Heart left ventricle (tissue), 16 donors: ENCODE data around the gene RAD50. TPM values are rescaled to one million over a fixed set of nuclear protein-coding genes. Genes with fewer than 3 reads are reported as not detected.
A peak's percentile ranks its signal among the peaks of the same experiment; 100 is the strongest.

Source experiments
- ATAC-seq, 4 donors: fragments of 200-7000 bp; cut with Tn5 transposase; one replicate each; pipeline ENCODE4 v1.9.1; 2020 to 2022; ENCODE audit warnings: moderate library complexity in 4 of 4, mild to moderate bottlenecking in 3 of 4, moderate number of reproducible peaks in 1 of 4
- DNase-seq, 5 donors: peaks; one replicate each; pipeline ENCODE4 v3.0.0-alpha.2; 2020
- H3K27ac ChIP-seq, 12 donors: fragments of 200-600 bp; sonication (generic) in 4 of 12; one replicate each; pipeline versions ENCODE4 v1.5.0 to v1.8.0; 2016 to 2022; ENCODE audit warnings: mild to moderate bottlenecking in 2 of 12
- H3K27me3 ChIP-seq, 9 donors: fragments of 200-600 bp; sonication (generic) in 2 of 9; one replicate each; pipeline versions ENCODE4 v1.5.1 to v1.8.0; 2016 to 2022; ENCODE audit warnings: mild to moderate bottlenecking in 3 of 9
- H3K36me3 ChIP-seq, 9 donors: fragments of 200-600 bp; sonication (generic) in 2 of 9; one replicate each; pipeline versions ENCODE4 v1.5.0 to v1.8.0; 2018 to 2022; ENCODE audit warnings: mild to moderate bottlenecking in 2 of 9
- H3K4me1 ChIP-seq, 12 donors: fragments of 200-600 bp; sonication (generic) in 4 of 12; one replicate each; pipeline versions ENCODE4 v1.5.0 to v1.8.0; 2016 to 2022; ENCODE audit warnings: mild to moderate bottlenecking in 3 of 12
- H3K4me3 ChIP-seq, 12 donors: fragments of 200-600 bp; sonication (generic) in 4 of 12; one replicate each; pipeline versions ENCODE4 v1.5.0 to v1.8.0; 2017 to 2022; ENCODE audit warnings: mild to moderate bottlenecking in 9 of 12, moderate library complexity in 4 of 12
- H3K9me3 ChIP-seq, 12 donors: fragments of 200-600 bp; sonication (generic) in 4 of 12; one replicate each; pipeline versions ENCODE4 v1.5.0 to v1.8.0; 2016 to 2022; ENCODE audit warnings: mild to moderate bottlenecking in 1 of 12
- CTCF ChIP-seq, 12 donors: fragments of 200-600 bp; sonication (generic) in 4 of 12; IDR thresholded peaks; one replicate each; pipeline versions ENCODE4 v1.5.0 to v1.8.0; 2018 to 2022; ENCODE audit warnings: antibody characterized with exemption in 12 of 12, mild to moderate bottlenecking in 5 of 12
- POLR2A ChIP-seq, 2 donors: fragments of 450-650 bp; IDR thresholded peaks; one replicate each; pipeline ENCODE4 v1.6.1; 2017; ENCODE audit warnings: antibody characterized with exemption in 2 of 2, mild to moderate bottlenecking in 2 of 2, moderate library complexity in 2 of 2
- WGBS, 4 donors: extraction: QIAGEN DNeasy Blood & Tissue Kit in 2 of 4; methylation state at CpG; one replicate each; pipeline versions ENCODE4 v1.1.5 to v1.1.7; 2013 to 2018; 5-methylcytosine and 5-hydroxymethylcytosine counted together
- intact Hi-C, 10 donors: fragments of 100-400 bp; cut with DNase I; formaldehyde crosslinking; loops; one replicate each; pipeline versions ENCODE4 v1.11.1 to v1.14.2; 2022
- polyA plus RNA-seq, 2 donors: library from polyadenylated mRNA; stranded (reverse); fragments of 200-250 nt; gene quantifications; one replicate each; pipeline ENCODE4 v1.2.3, GENCODE V29; 2013
- total RNA-seq, 9 donors: library from RNA; depleted of rRNA in 2 of 9; stranded (reverse); fragments of >200 nt in 2 of 9; fragmentation: NEBNext Ultra II Directional in 3 of 9; extraction: Animal tissue kit (Norgen Biotek cat#: 25700) in 3 of 9; gene quantifications; one replicate each; pipeline versions ENCODE4 v1.1.0 to v1.2.4, GENCODE V29; 2016 to 2023
- donor health status: ischemic (EF 13 %, LVEDD 7.1; RV severe dilation, severe dysfunction).
- donor health status: healthy with polysubstance abuse.
- donor health status: DM: no; HTN: yes; CAD: no.
- donor health status: DM: no; HTN: no; CAD: no.
- donor health status: ischemic (EF 25% LVEDD 6.9; RV normal size, moderate dysfunction).
- donor health status: ischemic (EF 25% LVEDD 5.7; RV mildly dilated, moderate dysfunction).
- donor health status: healthy.
- donor health status: DM: yes; HTN: yes; CAD: no.
- donor health status: ischemic (EF 35%, LVEDD 5.7; RV mildly dilated, moderate dysfunction).
- donor health status: nonischemic (EF 11% LVEDD 7.7; RV severe dilation, severe dysfunction).
- donor health status: DM: yes; HTN: yes; CAD: no.
- donor health status: PGD.
- donor health status: ischemic (EF 29% LVEDD 5.4; RV normal size, mild dysfunction).
- donor health status: nonischemic (EF 23%, LVEDD 6.1; RV moderate dilation, normal function).

Gene RAD50
- total and polyA plus RNA-seq, 11 donors: 9.3 to 41.8 (median 32.1) TPM

- H3K27me3 ChIP-seq: no peaks in the 10 kb centered on the region
- DNase-seq (no peak), ATAC-seq (no peak)
- intact Hi-C loops: no loop called here
- TF ChIP-seq CTCF (IDR thresholded peaks at IDR 0.05): no peak
- TF ChIP-seq POLR2A (IDR thresholded peaks at IDR 0.05): no peak
- H3K27ac ChIP-seq: no peak overlapping the region
- H3K4me1 ChIP-seq: no peaks in the 10 kb centered on the region
- no peaks in the 10 kb centered on the region for H3K9me3 ChIP-seq
- no peak overlapping the region for H3K4me3 ChIP-seq
- H3K36me3 ChIP-seq: peaks cover 0 to 83% (median 76%) of the 10 kb centered on the region in 9 donors
These were observed 29.3 kb downstream of the RAD50 start for GRCh38 chr5:132586063-132586462.

GRCh38 chr5:132589467-132589866, 32.7 kb downstream of the RAD50 start:
- Histone ChIP-seq H3K4me3 (no peak overlapping the region), H3K27me3 (no peaks in the 10 kb centered on the region), H3K4me1 (no peaks in the 10 kb centered on the region), H3K27ac (no peak overlapping the region), H3K36me3 (peaks cover 0 to 94% (median 80%) of the 10 kb centered on the region in 9 donors), H3K9me3 (no peaks in the 10 kb centered on the region)
- DNase-seq: no peak
- no peak for TF ChIP-seq POLR2A (IDR thresholded peaks at IDR 0.05)
- TF ChIP-seq CTCF (IDR thresholded peaks at IDR 0.05): no peak
- ATAC-seq: no peak
- intact Hi-C loops: no loop called here
- 94 to 98% (median 97%) methylated on average over 1 of the region's 1 CpG for WGBS, 4 donors

DNA sequence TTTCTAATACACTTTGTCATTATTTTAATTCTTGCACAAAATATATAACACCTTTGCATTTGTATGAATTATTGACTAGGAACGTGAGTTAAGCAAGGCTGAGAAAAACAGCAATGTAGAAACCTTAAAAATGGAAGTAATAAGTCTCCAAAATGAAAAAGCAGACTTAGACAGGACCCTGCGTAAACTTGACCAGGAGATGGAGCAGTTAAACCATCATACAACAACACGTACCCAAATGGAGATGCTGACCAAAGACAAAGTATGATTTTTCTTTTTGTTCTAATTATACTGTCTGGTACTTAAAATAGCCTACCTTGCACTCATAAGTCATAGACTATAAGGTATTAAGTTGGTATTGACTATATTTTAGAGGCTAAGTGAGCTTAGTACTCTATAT, 34.4 kb downstream of the RAD50 start:
- Histone ChIP-seq H3K36me3 (peaks cover 3 to 99% (median 93%) of the 10 kb centered on the region in 9 donors), H3K4me3 (no peak overlapping the region), H3K9me3 (no peaks in the 10 kb centered on the region), H3K27me3 (no peaks in the 10 kb centered on the region), H3K4me1 (no peaks in the 10 kb centered on the region), H3K27ac (no peak overlapping the region)
- 86 to 92% (median 90%) methylated on average over 3 of the region's 3 CpGs for WGBS, 4 donors
- no peak for TF ChIP-seq POLR2A (IDR thresholded peaks at IDR 0.05)
- peak in 2 of 12 donors; percentile 12 to 20 for TF ChIP-seq CTCF (IDR thresholded peaks at IDR 0.05)
- ATAC-seq (no peak), DNase-seq (no peak)
- intact Hi-C loops: no loop called here

DNA sequence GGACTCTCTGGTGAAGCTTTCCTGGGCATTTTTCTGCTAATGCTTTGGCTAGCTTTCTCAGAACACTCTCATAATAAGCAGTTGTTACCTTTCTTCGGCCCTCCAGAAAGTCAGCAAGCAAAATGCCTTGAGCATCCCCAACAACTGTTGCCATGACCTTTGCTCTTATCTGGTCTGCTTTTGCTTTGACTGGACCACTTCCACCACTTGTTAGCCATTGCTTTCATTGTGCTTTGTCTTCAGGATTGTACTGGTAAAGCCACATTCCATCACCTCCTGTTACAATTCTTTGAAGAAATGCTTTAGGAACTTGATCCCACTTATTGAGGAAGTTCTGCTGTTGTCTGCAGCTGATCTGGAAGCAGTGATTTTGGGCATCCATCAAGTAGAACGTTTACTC, 35.7 kb downstream of the RAD50 start:
- H3K4me1 ChIP-seq: no peaks in the 10 kb centered on the region
- peaks cover 3 to 100% (median 96%) of the 10 kb centered on the region in 9 donors for H3K36me3 ChIP-seq
- WGBS, 4 donors: 78 to 90% (median 85%) methylated on average over 2 of the region's 2 CpGs
- no peak overlapping the region for H3K27ac ChIP-seq
- no peaks in the 10 kb centered on the region for H3K9me3 ChIP-seq
- no peak for TF ChIP-seq CTCF (IDR thresholded peaks at IDR 0.05)
- TF ChIP-seq POLR2A (IDR thresholded peaks at IDR 0.05): no peak
- H3K27me3 ChIP-seq: no peaks in the 10 kb centered on the region
- intact Hi-C loops: no loop called here
- no peak for DNase-seq
- ATAC-seq: no peak
- no peak overlapping the region for H3K4me3 ChIP-seq
